Right ventricle myocardium superior (tissue), 1 donor: ENCODE measurements around the gene FKBP6. TPM values are rescaled to one million over a fixed set of nuclear protein-coding genes. Genes with fewer than 3 reads are reported as not detected.
"Not testable (repeated sequence)": the region's sequence is repeated elsewhere in the genome, so short reads cannot be mapped to it uniquely, and the experiment has no call there.

ENCODE experiments used
- ATAC-seq: fragments of 200-7000 bp; cut with Tn5 transposase; one replicate; pipeline ENCODE4 v1.9.1; 2020; ENCODE audit warnings: mild to moderate bottlenecking; ENCODE audit not compliant: poor library complexity
- DNase-seq: peaks from one replicate; pipeline ENCODE4 v3.0.0-alpha.2; 2020
- intact Hi-C: fragments of 100-400 bp; cut with DNase I; formaldehyde crosslinking; loops from one replicate; pipeline ENCODE4 v1.11.2; 2022
- long read RNA-seq: library from polyadenylated mRNA; unstranded; transcript quantifications from one replicate; pipeline ENCODE4 v2.0.0, GENCODE V29; 2021
- total RNA-seq: library from RNA; stranded (reverse); fragmentation: NEBNext Ultra II Directional; extraction: Animal tissue kit (Norgen Biotek cat#: 25700); gene quantifications from one replicate; pipeline ENCODE4 v1.2.1, GENCODE V29; 2021
- donor health status: DM: no; HTN: yes; CAD: no; lungs with severe emphysema.

FKBP6 gene
- not detected for total RNA-seq
- long read RNA-seq, result 0 reads

- ATAC-seq, DNase-seq, intact Hi-C loops: not testable (repeated sequence)
Measured at GRCh38 chr7:73327922-73328321, at the start of gene FKBP6, which contains the start of gene TRIM50. Gene FKBP6 (plus strand): TSS chr7:73328161. CDS start chr7:73328429, 268 bp downstream. Gene TRIM50 (minus strand): TSS chr7:73328082. CDS start chr7:73324787, 3,295 bp downstream.

GRCh38 chr7:73297235-73297634 lies 30.7 kb upstream of the FKBP6 start:
- ATAC-seq, result not testable (repeated sequence)

DNA sequence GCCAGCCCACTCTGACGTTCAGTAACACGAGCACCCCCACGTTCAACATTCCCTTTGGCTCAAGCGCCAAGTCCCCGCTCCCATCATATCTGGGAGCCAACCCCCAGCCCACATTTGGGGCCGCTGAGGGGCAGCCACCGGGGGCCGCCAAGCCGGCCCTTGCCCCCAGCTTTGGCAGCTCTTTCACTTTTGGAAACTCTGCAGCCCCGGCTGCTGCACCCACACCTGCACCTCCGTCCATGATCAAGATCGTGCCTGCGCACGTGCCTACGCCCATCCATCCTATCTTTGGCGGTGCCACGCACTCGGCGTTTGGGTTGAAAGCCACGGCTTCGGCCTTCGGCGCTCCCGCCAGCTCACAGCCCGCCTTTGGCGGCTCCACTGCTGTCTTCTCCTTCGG lies 30.3 kb upstream of the FKBP6 start:
- intact Hi-C loops, DNase-seq, ATAC-seq: not testable (repeated sequence)

More at GRCh38 chr7:73297235-73297634, 30.7 kb upstream of the FKBP6 start:
- intact Hi-C loops, DNase-seq: not testable (repeated sequence)

DNA sequence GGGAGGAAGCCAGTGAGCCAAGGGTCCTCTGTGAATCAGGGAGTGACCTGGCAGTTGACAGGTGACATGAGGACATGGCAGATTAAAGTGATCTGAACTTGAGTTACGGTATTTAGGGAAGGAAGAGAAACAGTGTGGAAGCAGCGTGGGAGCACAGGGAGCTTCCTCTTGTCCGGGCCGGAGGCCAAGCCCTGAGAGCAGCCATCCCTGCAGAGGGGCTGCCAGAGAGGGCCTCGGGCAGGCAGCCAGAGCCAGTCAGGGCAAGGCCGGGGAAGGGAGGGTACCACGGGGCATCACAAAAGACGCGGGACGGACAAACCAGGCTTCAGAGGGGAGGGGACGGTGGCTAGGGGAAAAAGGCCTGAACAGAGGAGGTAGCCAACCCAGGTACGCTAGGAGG lies 28.1 kb upstream of the FKBP6 start:
- peak; percentile 68 for ATAC-seq
- DNase-seq, intact Hi-C loops: not testable (repeated sequence)

DNA sequence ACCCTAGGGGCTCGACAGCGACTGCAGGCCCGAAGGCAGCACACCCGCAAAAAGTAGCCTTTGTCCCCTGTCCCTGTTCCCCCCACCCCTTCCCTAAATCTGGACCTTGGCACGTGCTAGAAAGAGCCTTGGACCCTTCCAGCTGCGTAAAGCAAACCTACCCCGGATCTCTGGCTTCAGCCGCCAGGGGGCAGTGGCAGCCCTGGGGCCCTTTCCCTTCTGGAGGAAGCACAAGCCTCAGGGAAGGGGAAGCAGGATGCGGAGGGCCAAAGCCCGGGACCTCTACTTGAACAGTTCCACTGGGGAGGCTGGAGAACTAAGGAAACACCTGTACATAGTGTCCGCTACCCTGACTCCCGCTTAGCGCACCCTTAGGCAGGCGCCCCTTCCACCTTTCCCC lies 26.9 kb upstream of the FKBP6 start:
- intact Hi-C loops, DNase-seq: not testable (repeated sequence)
- ATAC-seq, result peak; percentile 40

- DNase-seq, intact Hi-C loops, ATAC-seq: not testable (repeated sequence)
Measured at GRCh38 chr7:73302846-73303245, 25.1 kb upstream of the FKBP6 start.

GRCh38 chr7:73303546-73303945 lies 24.4 kb upstream of the FKBP6 start:
- DNase-seq (no peak), ATAC-seq (no peak)
- intact Hi-C loops, result no loop called here

DNA sequence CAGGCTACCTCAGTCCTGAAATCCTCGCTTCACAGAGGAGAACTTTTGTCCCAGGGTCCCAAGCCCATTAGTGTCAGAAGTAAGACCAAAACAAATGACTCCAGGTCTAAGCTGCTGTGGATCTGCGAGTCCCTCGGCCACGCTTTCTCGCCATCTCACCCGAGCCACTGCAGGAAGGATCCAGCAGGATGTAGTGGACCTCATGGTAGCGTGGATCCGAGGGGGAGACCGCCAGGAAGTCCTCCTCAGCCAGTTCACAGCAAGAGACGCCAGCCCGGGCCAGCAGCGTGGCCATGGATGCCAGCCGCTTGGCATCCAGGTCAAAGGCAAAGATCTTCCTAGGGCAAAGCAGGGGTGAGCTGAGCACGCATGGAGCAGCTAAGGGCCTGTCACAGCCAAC lies 23.9 kb upstream of the FKBP6 start:
- intact Hi-C loops, result no loop called here
- DNase-seq (no peak), ATAC-seq (no peak)

- DNase-seq, intact Hi-C loops, ATAC-seq: not testable (repeated sequence)
Measured at GRCh38 chr7:73304612-73305387, 23.2 kb upstream of the FKBP6 start.

DNA sequence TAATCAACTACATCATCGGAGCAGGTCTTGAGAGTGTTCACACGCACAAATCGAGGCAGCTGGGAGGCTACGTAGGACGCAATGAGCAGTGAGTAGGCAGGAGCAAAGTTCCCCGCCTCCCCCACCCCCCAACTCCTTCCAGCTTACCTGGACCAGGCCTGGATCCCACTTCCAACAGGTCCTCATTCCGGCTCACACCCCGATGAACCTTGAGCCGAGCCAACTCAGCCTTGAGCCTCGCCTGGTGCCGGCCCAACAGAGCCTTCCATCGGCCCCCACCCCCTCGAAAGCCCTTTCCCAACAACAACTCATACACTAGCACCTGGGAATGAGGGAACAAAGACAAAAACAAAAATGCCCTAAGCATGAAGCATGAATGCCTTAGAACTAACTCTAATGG lies 20.5 kb upstream of the FKBP6 start:
- ATAC-seq, result no peak
- DNase-seq, result no peak
- intact Hi-C loops, result no loop called here

DNA sequence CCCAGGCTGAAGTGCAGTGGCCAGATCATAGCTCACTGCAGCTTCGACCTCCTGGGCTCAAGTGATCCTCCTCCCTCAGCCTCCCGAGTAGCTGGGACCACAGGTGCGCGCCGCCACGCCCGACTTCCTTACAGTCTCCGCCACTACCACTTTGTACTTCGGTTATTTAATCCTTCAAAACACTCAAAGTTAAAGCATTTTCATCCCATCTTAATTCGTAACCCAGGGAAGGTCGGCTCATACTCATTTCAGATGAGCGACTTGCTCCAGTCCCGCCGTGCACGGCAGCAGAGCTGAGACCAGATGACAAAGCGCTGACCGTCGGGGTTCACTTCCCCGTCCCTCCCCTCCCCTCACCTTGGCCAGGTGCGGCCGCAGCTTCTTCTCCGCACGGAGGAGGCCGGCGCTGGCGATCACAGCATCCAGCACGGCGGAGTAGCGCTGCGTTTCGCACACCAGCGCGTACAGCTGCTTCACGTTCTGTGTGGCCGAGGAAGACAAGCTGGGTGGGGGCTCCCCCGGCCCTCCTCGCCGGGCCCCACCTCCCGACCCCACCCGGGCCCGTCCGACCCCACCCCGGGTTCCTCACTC lies 19.8 kb upstream of the FKBP6 start:
- DNase-seq (no peak), ATAC-seq (peak; percentile 49)
- intact Hi-C loops, result no loop called here

- ATAC-seq, result peak; percentile 97
- intact Hi-C loops, result no loop called here
- DNase-seq, result peak; percentile 94
Measured at GRCh38 chr7:73308665-73309214, 19.2 kb upstream of the FKBP6 start, which contains the start of gene NSUN5. Gene NSUN5 (minus strand): TSS chr7:73308826. CDS start chr7:73308790, 36 bp downstream.

GRCh38 chr7:73311421-73311820 lies 16.5 kb upstream of the FKBP6 start:
- intact Hi-C loops, DNase-seq, ATAC-seq: not testable (repeated sequence)

- DNase-seq (no peak), ATAC-seq (no peak)
- intact Hi-C loops, result no loop called here
Measured at GRCh38 chr7:73312831-73313520, 15.0 kb upstream of the FKBP6 start.

GRCh38 chr7:73313521-73313906 lies 14.4 kb upstream of the FKBP6 start:
- intact Hi-C loops, result no loop called here
- DNase-seq, result no peak
- no peak for ATAC-seq

- intact Hi-C loops, result no loop called here
- DNase-seq, result no peak
- no peak for ATAC-seq
Measured at GRCh38 chr7:73314271-73314670, 13.7 kb upstream of the FKBP6 start.

- intact Hi-C loops, result no loop called here
- ATAC-seq (no peak), DNase-seq (no peak)
Measured at GRCh38 chr7:73316521-73316920, 11.4 kb upstream of the FKBP6 start.

DNA sequence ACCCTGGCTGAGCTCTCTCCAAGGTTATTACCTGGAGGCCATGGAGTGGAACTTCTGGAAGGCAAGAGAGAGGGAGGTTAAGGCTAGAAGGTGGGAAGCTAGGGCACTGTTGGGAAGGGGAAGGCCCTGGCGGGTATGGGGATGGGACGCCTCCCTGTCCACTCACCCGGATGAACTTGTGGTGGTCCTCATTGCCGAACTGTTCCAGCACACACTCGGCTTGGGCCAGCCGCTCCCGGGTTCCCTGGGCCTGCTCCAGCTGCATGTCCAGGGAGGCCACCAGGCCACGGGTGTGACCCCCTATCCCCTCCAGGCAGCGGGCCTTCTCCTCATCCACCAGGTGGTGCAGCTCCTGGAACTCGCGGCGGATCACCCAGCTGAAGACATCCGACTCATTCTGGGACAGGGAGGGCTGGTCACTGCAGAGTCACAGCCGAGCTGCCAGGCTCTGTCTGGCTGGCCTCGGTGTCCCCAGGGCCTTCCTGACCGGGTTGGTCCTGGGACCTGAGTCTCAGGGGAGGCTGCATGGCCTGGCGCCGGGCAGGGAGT lies 9.2 kb upstream of the FKBP6 start:
- DNase-seq, intact Hi-C loops, ATAC-seq: not testable (repeated sequence)

DNA sequence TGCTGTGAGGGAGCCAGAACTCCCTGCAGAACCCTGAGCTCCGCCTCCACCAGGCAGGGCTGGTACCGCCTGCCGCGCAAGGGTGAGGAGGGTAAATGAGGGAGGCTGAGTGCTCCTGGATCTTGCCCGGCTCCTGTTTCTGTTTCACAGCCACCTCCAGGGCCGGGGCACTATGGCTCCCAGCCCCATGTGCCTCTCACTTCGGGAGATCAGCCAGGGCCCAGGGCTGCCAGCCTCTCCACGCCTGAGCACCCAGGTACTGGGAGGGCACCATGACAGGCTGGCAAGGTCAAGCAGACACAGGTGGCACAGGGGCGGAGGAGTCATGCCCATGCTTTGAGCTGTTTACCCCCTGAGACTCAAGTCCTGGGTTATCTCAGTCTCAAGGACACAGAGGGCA lies 8.4 kb upstream of the FKBP6 start:
- intact Hi-C loops, DNase-seq, ATAC-seq: not testable (repeated sequence)
